ENCODE results near the gene HGFAC. TPM values are rescaled to one million over a fixed set of nuclear protein-coding genes. Genes with fewer than 3 reads are reported as not detected.

Gene HGFAC
- total RNA-seq, 4 donors from 2014 or later, result 0.38 TPM; not detected in 3

GRCh38 chr4:3463556-3464348 is 22.0 kb downstream of the HGFAC start:
- intact Hi-C loops (cut with DNase I), result no loop called here
- no peak for DNase-seq
- peaks cover 10 to 33% (median 16%) of the 10 kb centered on the region in 3 donors for H3K4me1 ChIP-seq
- TF ChIP-seq POLR2A (IDR thresholded peaks at IDR 0.05), result no peak
- no peak for TF ChIP-seq CTCF (IDR thresholded peaks at IDR 0.05)
- WGBS, 2 donors, result no CpG with 5 or more reads among the region's 43 CpGs
- no peaks in the 10 kb centered on the region for H3K36me3 ChIP-seq
- no peaks in the 10 kb centered on the region for H3K9me3 ChIP-seq
- peaks cover 0 to 76% (median 10%) of the 10 kb centered on the region in 4 donors for H3K27me3 ChIP-seq
- peak overlapping the region; percentile 29 to 66 (median 40) for H3K4me3 ChIP-seq
- H3K27ac ChIP-seq, result no peak overlapping the region

- no peak overlapping the region for H3K27ac ChIP-seq
- no peak for DNase-seq
- no peak for TF ChIP-seq POLR2A (IDR thresholded peaks at IDR 0.05)
- TF ChIP-seq CTCF (IDR thresholded peaks at IDR 0.05), result no peak
- no CpG with 5 or more reads among the region's 15 CpGs for WGBS, 2 donors
- H3K9me3 ChIP-seq, result no peaks in the 10 kb centered on the region
- H3K27me3 ChIP-seq, result peaks cover 0 to 80% (median 10%) of the 10 kb centered on the region in 4 donors
- no peak overlapping the region for H3K4me3 ChIP-seq
- intact Hi-C loops (cut with DNase I), result no loop called here
- peaks cover 10 to 33% (median 16%) of the 10 kb centered on the region in 3 donors for H3K4me1 ChIP-seq
- no peaks in the 10 kb centered on the region for H3K36me3 ChIP-seq
Observed at GRCh38 chr4:3464349-3464905, 22.7 kb downstream of the HGFAC start.

GRCh38 chr4:3464911-3465697 is 23.3 kb downstream of the HGFAC start:
- H3K27ac ChIP-seq, result no peak overlapping the region
- no peak for DNase-seq
- intact Hi-C loops (cut with DNase I), result no loop called here

GRCh38 chr4:3465698-3466671 is 24.2 kb downstream of the HGFAC start:
- Histone ChIP-seq H3K4me1 (peaks cover 10 to 35% (median 16%) of the 10 kb centered on the region in 3 donors), H3K36me3 (no peaks in the 10 kb centered on the region), H3K4me3 (no peak overlapping the region), H3K27ac (no peak overlapping the region), H3K9me3 (no peaks in the 10 kb centered on the region), H3K27me3 (peaks cover 0 to 81% (median 10%) of the 10 kb centered on the region in 4 donors)
- TF ChIP-seq POLR2A (IDR thresholded peaks at IDR 0.05) (no peak), CTCF (IDR thresholded peaks at IDR 0.05) (no peak)
- no peak for DNase-seq
- intact Hi-C loops (cut with DNase I), result no loop called here
- WGBS, 2 donors, result no CpG with 5 or more reads among the region's 41 CpGs

More at GRCh38 chr4:3464911-3465697, 23.3 kb downstream of the HGFAC start:
- 84 to 95% methylated on average over 12 to 18 of the region's 21 CpGs for WGBS, 2 donors
- Histone ChIP-seq H3K9me3 (no peaks in the 10 kb centered on the region), H3K4me1 (peaks cover 10 to 33% (median 16%) of the 10 kb centered on the region in 3 donors), H3K36me3 (no peaks in the 10 kb centered on the region), H3K27me3 (peaks cover 0 to 81% (median 10%) of the 10 kb centered on the region in 4 donors), H3K4me3 (no peak overlapping the region)
- no peak for TF ChIP-seq CTCF (IDR thresholded peaks at IDR 0.05)
- no peak for TF ChIP-seq POLR2A (IDR thresholded peaks at IDR 0.05)

All from esophagus squamous epithelium (tissue), 5 donors.